Mesothelial cell of epicardium (in vitro differentiated cells): ENCODE data around the gene BTBD16. TPM values are rescaled to one million over a fixed set of nuclear protein-coding genes. Genes with fewer than 3 reads are reported as not detected.

Source experiments
- DNase-seq, 2 experiments: peaks; one replicate each; pipeline ENCODE4 v3.0.0; 2021; ENCODE audit warnings: low spot score in 2 of 2; ENCODE audit not compliant: unreplicated experiment in 2 of 2
- H3K27ac Mint-ChIP-seq: 2 replicates; pipeline ENCODE4 v1.8.0; 2021; ENCODE audit warnings: mixed read lengths
- H3K27me3 Mint-ChIP-seq: 2 replicates; pipeline ENCODE4 v1.8.0; 2021; ENCODE audit warnings: low read depth, mixed read lengths
- H3K36me3 Mint-ChIP-seq: 2 replicates; pipeline ENCODE4 v1.8.0; 2021; ENCODE audit warnings: mixed read lengths
- H3K4me1 Mint-ChIP-seq: 2 replicates; pipeline ENCODE4 v1.8.0; 2021; ENCODE audit warnings: mixed read lengths
- H3K4me3 Mint-ChIP-seq: 2 replicates; pipeline ENCODE4 v1.8.0; 2021; ENCODE audit warnings: mild to moderate bottlenecking, moderate library complexity, mixed read lengths
- H3K9me3 Mint-ChIP-seq: 2 replicates; pipeline ENCODE4 v1.8.0; 2021; ENCODE audit warnings: mixed read lengths
- CTCF ChIP-seq: fragments of 200-600 bp; sonication (generic); IDR thresholded peaks from one replicate; pipeline ENCODE4 v1.5.0; 2021; ENCODE audit warnings: antibody characterized with exemption; ENCODE audit not compliant: unreplicated experiment
- total RNA-seq: library from RNA; stranded (reverse); gene quantifications from 3 replicates; pipeline ENCODE4 v1.2.1, GENCODE V29; 2021

The BTBD16 gene
- total RNA-seq, 1 donor from 2014 or later, result not detected

GRCh38 chr10:122301811-122302115 is 30.7 kb downstream of the BTBD16 start:
- Mint-ChIP-seq H3K27ac (no peak overlapping the region), H3K36me3 (no peaks in the 10 kb centered on the region), H3K27me3 (no peaks in the 10 kb centered on the region), H3K9me3 (peaks cover 8% of the 10 kb centered on the region), H3K4me3 (no peak overlapping the region), H3K4me1 (no peaks in the 10 kb centered on the region)
- DNase-seq, result no peak
- TF ChIP-seq CTCF, result no peak

- no peaks in the 10 kb centered on the region for H3K27me3 Mint-ChIP-seq
- H3K27ac Mint-ChIP-seq, result no peak overlapping the region
- peaks cover 8% of the 10 kb centered on the region for H3K9me3 Mint-ChIP-seq
- H3K4me1 Mint-ChIP-seq, result no peaks in the 10 kb centered on the region
- no peak for TF ChIP-seq CTCF
- no peak for DNase-seq
- H3K36me3 Mint-ChIP-seq, result no peaks in the 10 kb centered on the region
- no peak overlapping the region for H3K4me3 Mint-ChIP-seq
Observed at GRCh38 chr10:122302315-122302714, 31.2 kb downstream of the BTBD16 start.

GRCh38 chr10:122303271-122304053 is 32.4 kb downstream of the BTBD16 start:
- H3K4me1 Mint-ChIP-seq, result peaks cover 8% of the 10 kb centered on the region

DNA sequence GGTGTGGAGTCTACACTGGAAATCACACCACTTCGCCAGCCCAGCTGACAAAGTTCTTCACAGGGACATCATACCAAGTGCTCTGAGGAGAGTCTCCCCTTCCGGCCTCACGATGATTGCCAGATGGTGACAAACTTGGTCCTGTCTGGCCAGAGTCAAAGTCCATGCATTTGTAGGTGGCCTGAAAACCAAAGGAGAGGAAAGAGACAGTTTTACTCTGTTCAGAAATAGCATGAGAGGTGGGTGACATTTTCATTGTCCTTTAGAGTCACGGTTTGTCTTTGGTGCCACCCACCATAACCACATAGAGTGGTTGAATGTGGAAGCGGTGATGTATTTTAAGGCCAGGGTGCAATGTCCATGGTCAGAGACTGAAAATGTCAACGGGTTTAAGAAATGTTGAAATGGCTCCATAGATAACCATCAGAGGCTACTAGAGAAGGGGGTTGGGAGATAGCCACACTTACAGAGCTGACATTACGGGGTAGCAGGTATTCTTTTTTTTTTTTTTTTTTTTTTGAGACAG is 33.0 kb downstream of the BTBD16 start:
- no peaks in the 10 kb centered on the region for H3K36me3 Mint-ChIP-seq
- no peaks in the 10 kb centered on the region for H3K27me3 Mint-ChIP-seq
- no peak for TF ChIP-seq CTCF
- H3K27ac Mint-ChIP-seq, result no peak overlapping the region
- DNase-seq, result no peak
- peaks cover 13% of the 10 kb centered on the region for H3K4me1 Mint-ChIP-seq
- peaks cover 8% of the 10 kb centered on the region for H3K9me3 Mint-ChIP-seq
- no peak overlapping the region for H3K4me3 Mint-ChIP-seq

More at GRCh38 chr10:122303271-122304053, 32.4 kb downstream of the BTBD16 start:
- Mint-ChIP-seq H3K9me3 (peaks cover 8% of the 10 kb centered on the region), H3K27ac (no peak overlapping the region), H3K36me3 (no peaks in the 10 kb centered on the region), H3K4me3 (no peak overlapping the region), H3K27me3 (no peaks in the 10 kb centered on the region)
- no peak for TF ChIP-seq CTCF
- no peak for DNase-seq

DNA sequence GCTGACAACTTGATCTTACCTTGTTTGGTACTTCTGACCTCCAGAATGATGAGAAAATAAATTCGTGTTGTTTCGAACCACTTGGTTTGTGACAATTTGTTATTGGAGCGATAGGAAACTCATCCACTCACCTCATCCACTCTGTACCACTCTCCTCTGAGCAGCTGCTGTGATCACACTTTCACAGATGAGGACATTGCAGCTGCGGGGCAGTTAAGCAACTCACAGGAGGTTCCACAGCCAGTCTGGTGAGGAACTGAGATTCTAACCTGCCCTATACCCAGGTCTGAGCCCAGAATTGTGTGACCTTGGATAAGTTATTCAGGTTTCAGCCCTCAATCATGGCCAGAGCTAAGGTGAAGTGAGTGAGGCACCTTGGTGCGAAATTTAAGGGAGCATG is 35.2 kb downstream of the BTBD16 start:
- H3K27ac Mint-ChIP-seq, result no peak overlapping the region
- DNase-seq, result no peak
- no peaks in the 10 kb centered on the region for H3K36me3 Mint-ChIP-seq

More for the DNA sequence above, 35.2 kb downstream of the BTBD16 start:
- Mint-ChIP-seq H3K4me3 (no peak overlapping the region), H3K9me3 (peaks cover 8% of the 10 kb centered on the region), H3K4me1 (peaks cover 13% of the 10 kb centered on the region), H3K27me3 (no peaks in the 10 kb centered on the region)
- TF ChIP-seq CTCF, result no peak
